WTC11 (cell line): ENCODE data around the gene EIF2AK3.

Experiments
- AR ChIP-seq: fragments of 250-450 bp; sonication (Bioruptor Pico); IDR thresholded peaks from 2 replicates; pipeline ENCODE4 v1.9.0; 2021; ENCODE audit warnings: mild to moderate bottlenecking
- ATF1 ChIP-seq: sonication (generic); formaldehyde crosslinking; IDR thresholded peaks from 2 replicates; pipeline ENCODE4 v1.8.1; 2023; ENCODE audit warnings: mild to moderate bottlenecking, moderate library complexity, missing genetic modification reagents
- ELF4 ChIP-seq: sonication (generic); formaldehyde crosslinking; IDR thresholded peaks from 2 replicates; pipeline ENCODE4 v1.8.1; 2022; ENCODE audit warnings: low read depth, mild to moderate bottlenecking, moderate library complexity, missing genetic modification reagents
- ESRRA ChIP-seq: sonication (generic); formaldehyde crosslinking; IDR thresholded peaks from 2 replicates; pipeline ENCODE4 v1.8.1; 2022; ENCODE audit warnings: mild to moderate bottlenecking, missing genetic modification reagents, borderline replicate concordance
- ETV6 ChIP-seq: sonication (generic); formaldehyde crosslinking; IDR thresholded peaks from 2 replicates; pipeline ENCODE4 v1.8.1; 2022; ENCODE audit warnings: mild to moderate bottlenecking, missing genetic modification reagents
- GABPB1 ChIP-seq: sonication (generic); formaldehyde crosslinking; IDR thresholded peaks from 2 replicates; pipeline ENCODE4 v1.8.1; 2023; ENCODE audit warnings: mild to moderate bottlenecking, missing genetic modification reagents
- HMGXB4 ChIP-seq: sonication (generic); formaldehyde crosslinking; IDR thresholded peaks from 2 replicates; pipeline ENCODE4 v1.8.1; 2023; ENCODE audit warnings: mild to moderate bottlenecking, moderate library complexity, missing genetic modification reagents
- KAT7 ChIP-seq: sonication (generic); formaldehyde crosslinking; IDR thresholded peaks from 2 replicates; pipeline ENCODE4 v1.8.1; 2023; ENCODE audit warnings: missing genetic modification reagents, mild to moderate bottlenecking, borderline replicate concordance
- MAX ChIP-seq: sonication (generic); formaldehyde crosslinking; IDR thresholded peaks from 2 replicates; pipeline ENCODE4 v1.8.0; 2022; ENCODE audit warnings: mild to moderate bottlenecking, missing genetic modification reagents
- TF ChIP-seq, protein P1 (sequence below): fragments of 200-600 bp; IDR thresholded peaks from 2 replicates; pipeline ENCODE4 v1.8.0; 2022; ENCODE audit warnings: antibody characterized with exemption
- TF ChIP-seq, protein P2 (sequence below): sonication (generic); formaldehyde crosslinking; conservative IDR thresholded peaks from 2 replicates; pipeline ENCODE4 v1.8.1; 2023; ENCODE audit warnings: mild to moderate bottlenecking, low read depth, missing genetic modification reagents, moderate library complexity
- TF ChIP-seq, protein P3 (sequence below): sonication (generic); formaldehyde crosslinking; IDR thresholded peaks from 2 replicates; pipeline ENCODE4 v1.8.1; 2023; ENCODE audit warnings: mild to moderate bottlenecking, missing genetic modification reagents

- TF ChIP-seq ESRRA (CRISPR knock-in tag): no peak
- TF ChIP-seq, protein P1, sequence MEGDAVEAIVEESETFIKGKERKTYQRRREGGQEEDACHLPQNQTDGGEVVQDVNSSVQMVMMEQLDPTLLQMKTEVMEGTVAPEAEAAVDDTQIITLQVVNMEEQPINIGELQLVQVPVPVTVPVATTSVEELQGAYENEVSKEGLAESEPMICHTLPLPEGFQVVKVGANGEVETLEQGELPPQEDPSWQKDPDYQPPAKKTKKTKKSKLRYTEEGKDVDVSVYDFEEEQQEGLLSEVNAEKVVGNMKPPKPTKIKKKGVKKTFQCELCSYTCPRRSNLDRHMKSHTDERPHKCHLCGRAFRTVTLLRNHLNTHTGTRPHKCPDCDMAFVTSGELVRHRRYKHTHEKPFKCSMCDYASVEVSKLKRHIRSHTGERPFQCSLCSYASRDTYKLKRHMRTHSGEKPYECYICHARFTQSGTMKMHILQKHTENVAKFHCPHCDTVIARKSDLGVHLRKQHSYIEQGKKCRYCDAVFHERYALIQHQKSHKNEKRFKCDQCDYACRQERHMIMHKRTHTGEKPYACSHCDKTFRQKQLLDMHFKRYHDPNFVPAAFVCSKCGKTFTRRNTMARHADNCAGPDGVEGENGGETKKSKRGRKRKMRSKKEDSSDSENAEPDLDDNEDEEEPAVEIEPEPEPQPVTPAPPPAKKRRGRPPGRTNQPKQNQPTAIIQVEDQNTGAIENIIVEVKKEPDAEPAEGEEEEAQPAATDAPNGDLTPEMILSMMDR: no peak
- no peak for TF ChIP-seq GABPB1
- TF ChIP-seq, protein P2, sequence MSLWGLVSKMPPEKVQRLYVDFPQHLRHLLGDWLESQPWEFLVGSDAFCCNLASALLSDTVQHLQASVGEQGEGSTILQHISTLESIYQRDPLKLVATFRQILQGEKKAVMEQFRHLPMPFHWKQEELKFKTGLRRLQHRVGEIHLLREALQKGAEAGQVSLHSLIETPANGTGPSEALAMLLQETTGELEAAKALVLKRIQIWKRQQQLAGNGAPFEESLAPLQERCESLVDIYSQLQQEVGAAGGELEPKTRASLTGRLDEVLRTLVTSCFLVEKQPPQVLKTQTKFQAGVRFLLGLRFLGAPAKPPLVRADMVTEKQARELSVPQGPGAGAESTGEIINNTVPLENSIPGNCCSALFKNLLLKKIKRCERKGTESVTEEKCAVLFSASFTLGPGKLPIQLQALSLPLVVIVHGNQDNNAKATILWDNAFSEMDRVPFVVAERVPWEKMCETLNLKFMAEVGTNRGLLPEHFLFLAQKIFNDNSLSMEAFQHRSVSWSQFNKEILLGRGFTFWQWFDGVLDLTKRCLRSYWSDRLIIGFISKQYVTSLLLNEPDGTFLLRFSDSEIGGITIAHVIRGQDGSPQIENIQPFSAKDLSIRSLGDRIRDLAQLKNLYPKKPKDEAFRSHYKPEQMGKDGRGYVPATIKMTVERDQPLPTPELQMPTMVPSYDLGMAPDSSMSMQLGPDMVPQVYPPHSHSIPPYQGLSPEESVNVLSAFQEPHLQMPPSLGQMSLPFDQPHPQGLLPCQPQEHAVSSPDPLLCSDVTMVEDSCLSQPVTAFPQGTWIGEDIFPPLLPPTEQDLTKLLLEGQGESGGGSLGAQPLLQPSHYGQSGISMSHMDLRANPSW (CRISPR knock-in tag): no peak
- no peak for TF ChIP-seq ELF4 (CRISPR knock-in tag)
- no peak for TF ChIP-seq MAX (CRISPR knock-in tag)
- TF ChIP-seq ATF1 (CRISPR knock-in tag): no peak
- TF ChIP-seq, protein P3, sequence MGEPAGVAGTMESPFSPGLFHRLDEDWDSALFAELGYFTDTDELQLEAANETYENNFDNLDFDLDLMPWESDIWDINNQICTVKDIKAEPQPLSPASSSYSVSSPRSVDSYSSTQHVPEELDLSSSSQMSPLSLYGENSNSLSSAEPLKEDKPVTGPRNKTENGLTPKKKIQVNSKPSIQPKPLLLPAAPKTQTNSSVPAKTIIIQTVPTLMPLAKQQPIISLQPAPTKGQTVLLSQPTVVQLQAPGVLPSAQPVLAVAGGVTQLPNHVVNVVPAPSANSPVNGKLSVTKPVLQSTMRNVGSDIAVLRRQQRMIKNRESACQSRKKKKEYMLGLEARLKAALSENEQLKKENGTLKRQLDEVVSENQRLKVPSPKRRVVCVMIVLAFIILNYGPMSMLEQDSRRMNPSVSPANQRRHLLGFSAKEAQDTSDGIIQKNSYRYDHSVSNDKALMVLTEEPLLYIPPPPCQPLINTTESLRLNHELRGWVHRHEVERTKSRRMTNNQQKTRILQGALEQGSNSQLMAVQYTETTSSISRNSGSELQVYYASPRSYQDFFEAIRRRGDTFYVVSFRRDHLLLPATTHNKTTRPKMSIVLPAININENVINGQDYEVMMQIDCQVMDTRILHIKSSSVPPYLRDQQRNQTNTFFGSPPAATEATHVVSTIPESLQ (CRISPR knock-in tag): no peak
- TF ChIP-seq KAT7 (CRISPR knock-in tag): no peak
- TF ChIP-seq HMGXB4: no peak
- TF ChIP-seq AR (CRISPR knock-in tag): no peak
- no peak for TF ChIP-seq ETV6 (CRISPR knock-in tag)
Observed at GRCh38 chr2:88568179-88568578, 59.1 kb downstream of the EIF2AK3 start.
